Neural cell (in vitro differentiated cells): Measurements from ENCODE around the gene FAM9A.

Experiments
- CTCF ChIP-seq: fragments of 450-650 bp; IDR thresholded peaks from 2 replicates; pipeline ENCODE4 v1.5.1; 2014; ENCODE audit warnings: antibody characterized with exemption, mild to moderate bottlenecking, moderate library complexity; ENCODE audit not compliant: poor library complexity, severe bottlenecking
- MXI1 ChIP-seq: fragments of 450-650 bp; conservative IDR thresholded peaks from 2 replicates; pipeline ENCODE4 v1.6.1; 2014; ENCODE audit warnings: antibody characterized with exemption, mild to moderate bottlenecking; ENCODE audit not compliant: poor library complexity, severe bottlenecking

DNA sequence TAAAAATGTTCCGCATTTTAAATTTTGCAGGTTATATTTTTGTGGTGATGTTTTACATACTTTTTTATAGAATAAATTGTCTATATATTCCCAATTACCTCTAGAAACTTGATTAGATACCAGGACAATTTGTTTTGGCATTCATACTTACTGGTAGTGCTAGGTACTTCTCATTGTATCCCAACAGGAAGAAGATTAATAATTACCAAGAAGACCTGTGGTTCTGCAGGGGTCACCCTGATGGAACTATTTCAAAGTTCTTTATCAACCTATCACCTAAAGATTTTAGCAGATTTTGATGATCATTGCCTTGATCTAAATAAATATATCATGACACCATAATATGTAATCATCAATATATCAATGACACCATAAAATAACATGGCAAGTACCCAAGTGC lies 22.5 kb upstream of the FAM9A start:
- TF ChIP-seq MXI1 = no peak
- TF ChIP-seq CTCF = no peak
